A549 (cell line): Measurements from ENCODE around the gene BBS9.

ENCODE experiments used
- CTCF ChIP-seq: fragments of >200 bp; sonication (Bioruptor Twin); formaldehyde crosslinking; IDR thresholded peaks from 3 replicates; pipeline ENCODE4 v1.5.1; 2016
- EHF ChIP-seq: fragments of 250-450 bp; sonication (Bioruptor Pico); IDR thresholded peaks from 2 replicates; pipeline ENCODE4 v1.5.0; 2020; ENCODE audit warnings: mild to moderate bottlenecking
- ESRRA ChIP-seq: fragments of 150-350 bp; IDR thresholded peaks from 2 replicates; pipeline ENCODE4 v1.6.1; 2014; ENCODE audit warnings: mild to moderate bottlenecking, low read length, borderline replicate concordance
- FOSB ChIP-seq: fragments of 250-450 bp; sonication (Bioruptor Pico); IDR thresholded peaks from 2 replicates; pipeline ENCODE4 v1.5.0; 2020; ENCODE audit warnings: mild to moderate bottlenecking, moderate library complexity
- JUN ChIP-seq, 2 experiments: fragments of >200 bp; sonication (Bioruptor Twin); formaldehyde crosslinking; IDR thresholded peaks; 2 replicates in 1 of 2; 3 replicates in 1 of 2; pipeline ENCODE4 v1.6.1; 2016 to 2017
- MAX ChIP-seq: IDR thresholded peaks from 2 replicates; pipeline ENCODE4 v1.6.1; 2012
- MAZ ChIP-seq: fragments of 150-350 bp; IDR thresholded peaks from 2 replicates; pipeline ENCODE4 v1.6.1; 2014; ENCODE audit warnings: antibody characterized with exemption, low read depth, low read length, borderline replicate concordance
- NR3C1 ChIP-seq: fragments of >200 bp; sonication (Bioruptor Twin); formaldehyde crosslinking; IDR thresholded peaks from 3 replicates; pipeline ENCODE4 v1.6.1; 2017
- POLR2A ChIP-seq: IDR thresholded peaks from 2 replicates; pipeline ENCODE4 v1.6.1; 2012; ENCODE audit warnings: mild to moderate bottlenecking, low read length
- RARB ChIP-seq: fragments of 250-450 bp; sonication (Bioruptor Pico); IDR thresholded peaks from 2 replicates; pipeline ENCODE4 v1.8.0; 2021; ENCODE audit warnings: mild to moderate bottlenecking, moderate library complexity
- REST ChIP-seq: fragments of 200-600 bp; sonication (generic); IDR thresholded peaks from 2 replicates; pipeline ENCODE4 v1.6.1; 2016; ENCODE audit warnings: antibody characterized with exemption, mild to moderate bottlenecking, moderate library complexity
- RFX5 ChIP-seq: fragments of 450-650 bp; IDR thresholded peaks from 2 replicates; pipeline ENCODE4 v1.7.1; 2014; ENCODE audit warnings: antibody characterized with exemption, mild to moderate bottlenecking, moderate library complexity

- no peak for TF ChIP-seq CTCF
- TF ChIP-seq RARB (CRISPR knock-in tag): no peak
- TF ChIP-seq REST: no peak
- TF ChIP-seq NR3C1: no peak
- TF ChIP-seq ESRRA: no peak
- TF ChIP-seq JUN (IDR thresholded peaks at IDR 0.05): no peak
- no peak for TF ChIP-seq RFX5
- TF ChIP-seq MAX: no peak
- TF ChIP-seq POLR2A: no peak
- TF ChIP-seq EHF (CRISPR knock-in tag): no peak
- TF ChIP-seq MAZ: no peak
- no peak for TF ChIP-seq FOSB (CRISPR knock-in tag)
Observed at GRCh38 chr7:33210958-33211357, 81.6 kb downstream of the BBS9 start.
